Ishikawa (cell line): ENCODE measurements around the gene ACVR1.

Experiments used
- CEBPB ChIP-seq: IDR thresholded peaks from 2 replicates; pipeline ENCODE4 v1.6.1; 2012
- CREB1 ChIP-seq: IDR thresholded peaks from 2 replicates; pipeline ENCODE4 v1.6.1; 2012; ENCODE audit warnings: low read depth
- EGR1 ChIP-seq: IDR thresholded peaks from 2 replicates; pipeline ENCODE4 v1.6.1; 2012
- FOXM1 ChIP-seq: IDR thresholded peaks from 2 replicates; pipeline ENCODE4 v1.6.1; 2012; ENCODE audit warnings: low read depth, borderline replicate concordance
- TCF12 ChIP-seq: IDR thresholded peaks from 2 replicates; pipeline ENCODE4 v1.6.1; 2012; ENCODE audit warnings: low read depth
- TEAD4 ChIP-seq: IDR thresholded peaks from 2 replicates; pipeline ENCODE4 v1.6.1; 2012
- YY1 ChIP-seq: IDR thresholded peaks from 2 replicates; pipeline ENCODE4 v1.6.1; 2012; ENCODE audit warnings: low read depth
- ZBTB7A ChIP-seq: IDR thresholded peaks from 2 replicates; pipeline ENCODE4 v1.6.1; 2012; ENCODE audit warnings: low read depth
- TF ChIP-seq, protein P1 (sequence below): IDR thresholded peaks from 2 replicates; pipeline ENCODE4 v1.6.1; 2012

Gene ACVR1

DNA sequence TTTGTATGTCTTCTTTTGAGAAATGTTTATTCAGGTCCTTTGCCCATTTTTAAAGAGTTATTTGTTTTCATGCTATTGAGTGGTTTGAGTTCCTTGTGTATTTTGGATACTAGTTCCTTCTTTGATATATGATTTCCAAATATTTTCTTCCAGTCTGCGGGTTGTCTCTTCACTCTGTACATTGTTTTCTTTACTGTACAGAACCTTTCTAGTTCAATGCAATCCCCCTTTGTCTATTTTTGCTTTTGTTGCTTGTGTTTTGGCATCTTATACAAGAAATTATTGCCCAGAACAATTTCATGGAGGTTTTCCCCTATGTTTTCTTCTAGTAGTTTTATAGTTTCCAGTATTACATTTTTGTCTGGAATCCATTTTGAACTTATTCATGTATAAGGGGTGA lies 185.0 kb downstream of the ACVR1 start:
- TF ChIP-seq CREB1 (no peak), TEAD4 (no peak), YY1 (no peak), FOXM1 (no peak), ZBTB7A (no peak), EGR1 (no peak), TCF12 (no peak), CEBPB (no peak)
- TF ChIP-seq, protein P1, sequence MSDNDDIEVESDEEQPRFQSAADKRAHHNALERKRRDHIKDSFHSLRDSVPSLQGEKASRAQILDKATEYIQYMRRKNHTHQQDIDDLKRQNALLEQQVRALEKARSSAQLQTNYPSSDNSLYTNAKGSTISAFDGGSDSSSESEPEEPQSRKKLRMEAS, result no peak
